ENCODE measurements around the gene MRGPRX3. TPM values are rescaled to one million over a fixed set of nuclear protein-coding genes. Genes with fewer than 3 reads are reported as not detected.

Gene MRGPRX3
- total RNA-seq, 1 experiment from 2014 or later, result not detected

DNA sequence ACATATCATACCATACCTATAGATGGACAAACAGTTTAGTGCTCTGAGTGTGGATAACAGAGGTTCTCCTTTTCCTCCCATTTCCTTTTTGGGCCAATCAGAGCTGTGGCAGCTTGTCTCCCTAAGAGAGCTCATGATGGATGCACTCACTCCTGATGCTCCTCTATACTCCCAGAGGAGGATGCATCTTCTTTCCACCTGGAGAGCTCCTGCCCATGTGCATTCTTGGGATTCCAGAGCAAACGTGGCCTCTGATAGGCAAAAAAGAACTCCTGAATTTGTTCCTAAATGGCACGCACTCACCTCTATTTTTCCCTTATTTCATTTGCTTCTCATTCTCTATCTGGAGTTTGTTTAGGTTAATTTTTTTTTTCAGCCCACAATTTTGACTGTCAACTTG lies 2.9 kb downstream of the MRGPRX3 start:
- ChIA-PET POLR2A (ENCODE audit: unreplicated experiment) (no interaction called here), CTCF (no interaction called here)
- H3K9ac ChIP-seq (ENCODE audit: low read length), result no peak overlapping the region
- H3K4me2 ChIP-seq (ENCODE audit: low read length), result no peak overlapping the region
- no peak overlapping the region for H3K4me3 ChIP-seq (ENCODE audit: low read length)
- H3K27ac ChIP-seq (ENCODE audit: low read length), result no peak overlapping the region
- TF ChIP-seq, protein P1, sequence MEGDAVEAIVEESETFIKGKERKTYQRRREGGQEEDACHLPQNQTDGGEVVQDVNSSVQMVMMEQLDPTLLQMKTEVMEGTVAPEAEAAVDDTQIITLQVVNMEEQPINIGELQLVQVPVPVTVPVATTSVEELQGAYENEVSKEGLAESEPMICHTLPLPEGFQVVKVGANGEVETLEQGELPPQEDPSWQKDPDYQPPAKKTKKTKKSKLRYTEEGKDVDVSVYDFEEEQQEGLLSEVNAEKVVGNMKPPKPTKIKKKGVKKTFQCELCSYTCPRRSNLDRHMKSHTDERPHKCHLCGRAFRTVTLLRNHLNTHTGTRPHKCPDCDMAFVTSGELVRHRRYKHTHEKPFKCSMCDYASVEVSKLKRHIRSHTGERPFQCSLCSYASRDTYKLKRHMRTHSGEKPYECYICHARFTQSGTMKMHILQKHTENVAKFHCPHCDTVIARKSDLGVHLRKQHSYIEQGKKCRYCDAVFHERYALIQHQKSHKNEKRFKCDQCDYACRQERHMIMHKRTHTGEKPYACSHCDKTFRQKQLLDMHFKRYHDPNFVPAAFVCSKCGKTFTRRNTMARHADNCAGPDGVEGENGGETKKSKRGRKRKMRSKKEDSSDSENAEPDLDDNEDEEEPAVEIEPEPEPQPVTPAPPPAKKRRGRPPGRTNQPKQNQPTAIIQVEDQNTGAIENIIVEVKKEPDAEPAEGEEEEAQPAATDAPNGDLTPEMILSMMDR (conservative IDR thresholded peaks at IDR 0.05; ENCODE audit: low read depth, low read length), result no peak
- TF ChIP-seq EZH2phosphoT487 (IDR thresholded peaks at IDR 0.05; ENCODE audit: borderline replicate concordance, low read length) (no peak), EZH2 (IDR thresholded peaks at IDR 0.05; ENCODE audit: low read length, unreplicated experiment) (no peak)
- DNase-seq (no peak), ATAC-seq (no peak)
- H3K4me1 ChIP-seq (ENCODE audit: insufficient read depth, low read length), result no peaks in the 10 kb centered on the region
- BruUV-seq (replicated peaks), result no TSS peak
- no peak overlapping the region for H2AFZ ChIP-seq (ENCODE audit: low read length)
- intact Hi-C loops (cut with micrococcal nuclease), result no loop called here
- H3K9me3 ChIP-seq (ENCODE audit: low read length), result no peaks in the 10 kb centered on the region
- no peaks in the 10 kb centered on the region for H3K79me2 ChIP-seq (ENCODE audit: low read length)
- no peaks in the 10 kb centered on the region for H3F3A ChIP-seq (ENCODE audit: low read length, unreplicated experiment)
- H3K9me2 ChIP-seq (replicated peaks; ENCODE audit: low read length), result no peaks in the 10 kb centered on the region
- no peaks in the 10 kb centered on the region for H3K36me3 ChIP-seq (ENCODE audit: low read depth, low read length)
- H4K20me1 ChIP-seq (ENCODE audit: low read length), result no peaks in the 10 kb centered on the region
- peaks cover 52% of the 10 kb centered on the region for H3K27me3 ChIP-seq (ENCODE audit: low read length)

DNA sequence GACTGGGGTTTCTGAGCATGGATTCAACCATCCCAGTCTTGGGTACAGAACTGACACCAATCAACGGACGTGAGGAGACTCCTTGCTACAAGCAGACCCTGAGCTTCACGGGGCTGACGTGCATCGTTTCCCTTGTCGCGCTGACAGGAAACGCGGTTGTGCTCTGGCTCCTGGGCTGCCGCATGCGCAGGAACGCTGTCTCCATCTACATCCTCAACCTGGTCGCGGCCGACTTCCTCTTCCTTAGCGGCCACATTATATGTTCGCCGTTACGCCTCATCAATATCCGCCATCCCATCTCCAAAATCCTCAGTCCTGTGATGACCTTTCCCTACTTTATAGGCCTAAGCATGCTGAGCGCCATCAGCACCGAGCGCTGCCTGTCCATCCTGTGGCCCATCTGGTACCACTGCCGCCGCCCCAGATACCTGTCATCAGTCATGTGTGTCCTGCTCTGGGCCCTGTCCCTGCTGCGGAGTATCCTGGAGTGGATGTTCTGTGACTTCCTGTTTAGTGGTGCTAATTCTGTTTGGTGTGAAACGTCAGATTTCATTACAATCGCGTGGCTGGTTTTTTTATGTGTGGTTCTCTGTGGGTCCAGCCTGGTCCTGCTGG lies 4.9 kb downstream of the MRGPRX3 start:
- Histone ChIP-seq H3K9ac (ENCODE audit: low read length) (no peak overlapping the region), H3K4me2 (ENCODE audit: low read length) (no peak overlapping the region), H3K9me3 (ENCODE audit: low read length) (no peaks in the 10 kb centered on the region), H4K20me1 (ENCODE audit: low read length) (no peaks in the 10 kb centered on the region), H3K27ac (ENCODE audit: low read length) (no peak overlapping the region), H3K27me3 (ENCODE audit: low read length) (peaks cover 54% of the 10 kb centered on the region), H3K36me3 (ENCODE audit: low read depth, low read length) (no peaks in the 10 kb centered on the region), H3K9me2 (replicated peaks; ENCODE audit: low read length) (no peaks in the 10 kb centered on the region), H2AFZ (ENCODE audit: low read length) (no peak overlapping the region), H3F3A (ENCODE audit: low read length, unreplicated experiment) (no peaks in the 10 kb centered on the region), H3K4me1 (ENCODE audit: insufficient read depth, low read length) (no peaks in the 10 kb centered on the region), H3K79me2 (ENCODE audit: low read length) (no peaks in the 10 kb centered on the region), H3K4me3 (ENCODE audit: low read length) (no peak overlapping the region)
- TF ChIP-seq, protein P1 (conservative IDR thresholded peaks at IDR 0.05; ENCODE audit: low read depth, low read length), result no peak
- TF ChIP-seq EZH2phosphoT487 (IDR thresholded peaks at IDR 0.05; ENCODE audit: borderline replicate concordance, low read length), result no peak
- TF ChIP-seq EZH2 (IDR thresholded peaks at IDR 0.05; ENCODE audit: low read length, unreplicated experiment), result no peak
- no TSS peak for BruUV-seq (replicated peaks)
- CTCF ChIA-PET, result no interaction called here
- ATAC-seq, result no peak
- POLR2A ChIA-PET (ENCODE audit: unreplicated experiment), result no interaction called here
- DNase-seq, result no peak
- intact Hi-C loops (cut with micrococcal nuclease), result no loop called here

DNA sequence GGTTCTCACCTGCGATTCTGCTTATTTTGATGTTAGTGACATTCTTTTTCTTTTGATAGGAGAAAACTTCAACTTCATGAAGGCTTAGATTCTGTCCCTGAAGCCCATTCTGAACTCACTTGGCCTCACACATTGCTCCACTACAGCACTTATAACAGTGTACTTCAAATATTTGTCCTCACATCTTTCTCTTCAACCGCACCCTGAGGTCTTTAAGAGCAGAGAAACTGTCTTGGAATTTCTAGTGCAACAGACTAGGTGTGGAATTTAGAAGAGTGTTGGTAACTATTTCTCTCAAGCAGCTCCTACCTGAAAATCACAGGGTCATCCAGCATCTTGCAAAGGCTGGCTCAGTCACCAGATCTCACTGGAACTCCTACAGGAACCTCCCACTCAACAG lies 7.8 kb downstream of the MRGPRX3 start:
- no peak overlapping the region for H3K4me3 ChIP-seq (ENCODE audit: low read length)
- intact Hi-C loops (cut with micrococcal nuclease), result no loop called here
- no peaks in the 10 kb centered on the region for H3K79me2 ChIP-seq (ENCODE audit: low read length)
- H2AFZ ChIP-seq (ENCODE audit: low read length), result no peak overlapping the region
- ChIA-PET CTCF (no interaction called here), POLR2A (ENCODE audit: unreplicated experiment) (no interaction called here)
- H3K9ac ChIP-seq (ENCODE audit: low read length), result no peak overlapping the region
- H3K9me3 ChIP-seq (ENCODE audit: low read length), result no peaks in the 10 kb centered on the region
- no peaks in the 10 kb centered on the region for H3K36me3 ChIP-seq (ENCODE audit: low read depth, low read length)
- peaks cover 34% of the 10 kb centered on the region for H3K27me3 ChIP-seq (ENCODE audit: low read length)
- TF ChIP-seq, protein P1 (conservative IDR thresholded peaks at IDR 0.05; ENCODE audit: low read depth, low read length), result no peak
- TF ChIP-seq EZH2phosphoT487 (IDR thresholded peaks at IDR 0.05; ENCODE audit: borderline replicate concordance, low read length), result no peak
- no peak for TF ChIP-seq EZH2 (IDR thresholded peaks at IDR 0.05; ENCODE audit: low read length, unreplicated experiment)
- no peaks in the 10 kb centered on the region for H3K9me2 ChIP-seq (replicated peaks; ENCODE audit: low read length)
- no peak overlapping the region for H3K27ac ChIP-seq (ENCODE audit: low read length)
- 0 out of 2 replicates have a peak, but pooled peaks cover 3% of the 10 kb centered on the region for H3K4me1 ChIP-seq (ENCODE audit: insufficient read depth, low read length)
- H4K20me1 ChIP-seq (ENCODE audit: low read length), result no peaks in the 10 kb centered on the region
- ATAC-seq, result no peak
- no peak for DNase-seq
- H3F3A ChIP-seq (ENCODE audit: low read length, unreplicated experiment), result no peaks in the 10 kb centered on the region
- H3K4me2 ChIP-seq (ENCODE audit: low read length), result no peak overlapping the region
- BruUV-seq (replicated peaks), result no TSS peak

Data from PC-3 (cell line).